HUES64 (cell line): Measurements from ENCODE around the gene ALDOA.
A peak's percentile ranks its signal among the peaks of the same experiment; 100 is the strongest.

ENCODE experiments used
- H3K27ac ChIP-seq: 2 replicates; pipeline ENCODE4 v1.7.0; 2013; ENCODE audit warnings: low read depth, low read length, inconsistent platforms
- H3K27me3 ChIP-seq: 2 replicates; pipeline ENCODE4 v1.6.1; 2013; ENCODE audit warnings: mild to moderate bottlenecking, low read length; ENCODE audit not compliant: insufficient read depth
- H3K36me3 ChIP-seq: 2 replicates; pipeline ENCODE4 v1.6.1; 2013; ENCODE audit warnings: mild to moderate bottlenecking, low read length; ENCODE audit not compliant: insufficient read depth
- H3K4me1 ChIP-seq: 2 replicates; pipeline ENCODE4 v1.6.1; 2013; ENCODE audit warnings: mild to moderate bottlenecking, low read length, moderate library complexity; ENCODE audit not compliant: insufficient read depth
- H3K4me3 ChIP-seq: 2 replicates; pipeline ENCODE4 v1.5.1; 2013; ENCODE audit warnings: mild to moderate bottlenecking, low read length, moderate library complexity
- H3K9ac ChIP-seq: 2 replicates; pipeline ENCODE4 v1.6.1; 2013; ENCODE audit warnings: mild to moderate bottlenecking, low read depth, low read length
- H3K9me3 ChIP-seq: 2 replicates; pipeline ENCODE4 v1.6.1; 2013; ENCODE audit warnings: low read depth, low read length; ENCODE audit not compliant: insufficient read depth
- WGBS: fragments of 150-250, 120-280 bp; methylation state at CpG from one replicate; pipeline ENCODE4 v1.1.7; 2013; ENCODE audit warnings: missing lambda C conversion rate; 5-methylcytosine and 5-hydroxymethylcytosine counted together

The ALDOA gene

GRCh38 chr16:30046178-30046577 lies 19.4 kb upstream of the ALDOA start:
- no peak overlapping the region for H3K9ac ChIP-seq
- H3K27ac ChIP-seq = no peak overlapping the region
- no peaks in the 10 kb centered on the region for H3K4me1 ChIP-seq
- H3K27me3 ChIP-seq = no peaks in the 10 kb centered on the region
- 84% methylated on average over 8 of the region's 8 CpGs for WGBS
- no peak overlapping the region for H3K4me3 ChIP-seq
- H3K36me3 ChIP-seq = no peaks in the 10 kb centered on the region
- no peaks in the 10 kb centered on the region for H3K9me3 ChIP-seq

- Histone ChIP-seq H3K27ac (no peak overlapping the region), H3K36me3 (no peaks in the 10 kb centered on the region), H3K27me3 (no peaks in the 10 kb centered on the region), H3K4me3 (no peak overlapping the region), H3K9me3 (no peaks in the 10 kb centered on the region), H3K4me1 (no peaks in the 10 kb centered on the region), H3K9ac (no peak overlapping the region)
- WGBS = no CpG with 5 or more reads among the region's 1 CpG
Observed at GRCh38 chr16:30046588-30046987, 19.0 kb upstream of the ALDOA start.

GRCh38 chr16:30049871-30050270 lies 15.7 kb upstream of the ALDOA start:
- Histone ChIP-seq H3K36me3 (no peaks in the 10 kb centered on the region), H3K9me3 (no peaks in the 10 kb centered on the region), H3K4me1 (no peaks in the 10 kb centered on the region; the same call in 1 of the 2 replicates), H3K27me3 (no peaks in the 10 kb centered on the region), H3K4me3 (no peak overlapping the region), H3K9ac (no peak overlapping the region), H3K27ac (no peak overlapping the region)
- WGBS = 92% methylated on average over 8 of the region's 8 CpGs

GRCh38 chr16:30051518-30051917 lies 14.0 kb upstream of the ALDOA start:
- Histone ChIP-seq H3K9ac (no peak overlapping the region), H3K9me3 (no peaks in the 10 kb centered on the region), H3K36me3 (no peaks in the 10 kb centered on the region), H3K4me1 (no peaks in the 10 kb centered on the region; the same call in 1 of the 2 replicates), H3K27ac (no peak overlapping the region), H3K4me3 (no peak overlapping the region), H3K27me3 (no peaks in the 10 kb centered on the region)
- WGBS = 82% methylated on average over 3 of the region's 3 CpGs

GRCh38 chr16:30052671-30053372 lies 12.7 kb upstream of the ALDOA start:
- peak overlapping the region; percentile 40; the same call in 1 of the 2 replicates for H3K9ac ChIP-seq
- H3K36me3 ChIP-seq = no peaks in the 10 kb centered on the region
- H3K9me3 ChIP-seq = no peaks in the 10 kb centered on the region
- WGBS = 1% methylated on average over 55 of the region's 58 CpGs
- peak overlapping the region; percentile 67 for H3K4me3 ChIP-seq
- H3K4me1 ChIP-seq = no peaks in the 10 kb centered on the region; the same call in 1 of the 2 replicates
- H3K27me3 ChIP-seq = no peaks in the 10 kb centered on the region
- H3K27ac ChIP-seq = no peak overlapping the region

GRCh38 chr16:30053376-30054015 lies 12.1 kb upstream of the ALDOA start:
- peak overlapping the region; percentile 33; the same call in 1 of the 2 replicates for H3K9ac ChIP-seq
- 16% methylated on average over 19 of the region's 19 CpGs for WGBS
- peak overlapping the region; percentile 67 for H3K4me3 ChIP-seq
- no peaks in the 10 kb centered on the region for H3K27me3 ChIP-seq
- no peaks in the 10 kb centered on the region for H3K36me3 ChIP-seq
- no peaks in the 10 kb centered on the region for H3K9me3 ChIP-seq
- H3K4me1 ChIP-seq = no peaks in the 10 kb centered on the region; the same call in 1 of the 2 replicates
- H3K27ac ChIP-seq = no peak overlapping the region

- H3K4me1 ChIP-seq = no peaks in the 10 kb centered on the region; the same call in 1 of the 2 replicates
- WGBS = 65% methylated on average over 8 of the region's 8 CpGs
- H3K4me3 ChIP-seq = no peak overlapping the region
- H3K27ac ChIP-seq = no peak overlapping the region
- H3K27me3 ChIP-seq = no peaks in the 10 kb centered on the region
- H3K9me3 ChIP-seq = no peaks in the 10 kb centered on the region
- H3K36me3 ChIP-seq = no peaks in the 10 kb centered on the region
- no peak overlapping the region for H3K9ac ChIP-seq
Observed at GRCh38 chr16:30054451-30054850, 11.1 kb upstream of the ALDOA start.

- Histone ChIP-seq H3K4me3 (no peak overlapping the region), H3K9ac (no peak overlapping the region)
- 32% methylated on average over 10 of the region's 10 CpGs for WGBS
Observed at GRCh38 chr16:30054959-30055553, 10.5 kb upstream of the ALDOA start.

GRCh38 chr16:30060346-30060745 lies 5.2 kb upstream of the ALDOA start:
- Histone ChIP-seq H3K9ac (no peak overlapping the region), H3K27me3 (no peaks in the 10 kb centered on the region), H3K4me3 (no peak overlapping the region), H3K4me1 (peaks cover 10% of the 10 kb centered on the region; the same call in 1 of the 2 replicates), H3K9me3 (no peaks in the 10 kb centered on the region), H3K36me3 (no peaks in the 10 kb centered on the region), H3K27ac (no peak overlapping the region)
- WGBS = 90% methylated on average over 4 of the region's 4 CpGs

More at GRCh38 chr16:30054959-30055553, 10.5 kb upstream of the ALDOA start:
- Histone ChIP-seq H3K36me3 (no peaks in the 10 kb centered on the region), H3K4me1 (no peaks in the 10 kb centered on the region; the same call in 1 of the 2 replicates), H3K27ac (no peak overlapping the region), H3K9me3 (no peaks in the 10 kb centered on the region), H3K27me3 (no peaks in the 10 kb centered on the region)

GRCh38 chr16:30060836-30061554 lies 4.6 kb upstream of the ALDOA start:
- 81% methylated on average over 2 of the region's 2 CpGs for WGBS
- H3K4me1 ChIP-seq = peaks cover 10% of the 10 kb centered on the region; the same call in 1 of the 2 replicates
- H3K27me3 ChIP-seq = no peaks in the 10 kb centered on the region
- no peak overlapping the region for H3K27ac ChIP-seq
- H3K9me3 ChIP-seq = no peaks in the 10 kb centered on the region
- no peaks in the 10 kb centered on the region for H3K36me3 ChIP-seq
- no peak overlapping the region for H3K9ac ChIP-seq
- no peak overlapping the region for H3K4me3 ChIP-seq
